ENCODE data around the gene MAP4K3. TPM values are rescaled to one million over a fixed set of nuclear protein-coding genes. Genes with fewer than 3 reads are reported as not detected.
A peak's percentile ranks its signal among the peaks of the same experiment; 100 is the strongest.

The MAP4K3 gene
- total RNA-seq, 2 experiments from 2014 or later, result 12.4 to 17.5 TPM

- Histone ChIP-seq H3K9me3 (ENCODE audit: low read length) (peaks cover 11% of the 10 kb centered on the region), H3K4me3 (ENCODE audit: low read depth, low read length, poor library complexity, severe bottlenecking) (no peak overlapping the region), H3K4me2 (ENCODE audit: low read length) (peak overlapping the region; percentile 21; the same call in 1 of the 2 replicates), H3K9me2 (ENCODE audit: insufficient read depth, low read length) (no peaks in the 10 kb centered on the region), H3K79me2 (ENCODE audit: insufficient read depth, low read depth, low read length) (0 out of 2 replicates have a peak, but pooled peaks cover 7% of the 10 kb centered on the region), H3K27ac (ENCODE audit: low read depth, low read length, poor library complexity, severe bottlenecking) (peak overlapping the region; percentile 17), H4K20me1 (ENCODE audit: insufficient read depth, low read length) (no peaks in the 10 kb centered on the region), H2AFZ (ENCODE audit: low read length) (no peak overlapping the region), H3K36me3 (ENCODE audit: insufficient read depth, low read length) (peaks cover 32% of the 10 kb centered on the region), H3K4me1 (ENCODE audit: insufficient read depth, low read length, poor library complexity, severe bottlenecking) (peaks cover 16% of the 10 kb centered on the region)
- intact Hi-C loops (cut with micrococcal nuclease; ENCODE audit: unreplicated experiment), result loop anchor here (5.0 kb wide), 4 partner anchors 115 to 460 kb away; no protein-coding TSS in a partner anchor
- CTCF ChIA-PET (ENCODE audit: unreplicated experiment), result no interaction called here
- POLR2A ChIA-PET, result interaction anchor here (0.6 to 3.2 kb wide), 14 partner anchors 9 to 1907 kb away, joined by 3 to 14 read pairs (median 4); no protein-coding TSS in a partner anchor
- TF ChIP-seq EZH2phosphoT487 (IDR thresholded peaks at IDR 0.05; ENCODE audit: borderline replicate concordance, low read depth, low read length), result no peak
- no peak for TF ChIP-seq CTCF (conservative IDR thresholded peaks at IDR 0.05; ENCODE audit: low read length)
- BruUV-seq (replicated peaks), result no TSS peak
- DNase-seq (ENCODE audit: low spot score), result peak; percentile 66
Observed at GRCh38 chr2:39377226-39377939, 59.7 kb downstream of the MAP4K3 start.

GRCh38 chr2:39375917-39376316 lies 61.2 kb downstream of the MAP4K3 start:
- DNase-seq (ENCODE audit: low spot score), result no peak
- no peak overlapping the region for H3K27ac ChIP-seq (ENCODE audit: low read depth, low read length, poor library complexity, severe bottlenecking)
- H3K4me1 ChIP-seq (ENCODE audit: insufficient read depth, low read length, poor library complexity, severe bottlenecking), result peaks cover 16% of the 10 kb centered on the region
- no peak for TF ChIP-seq CTCF (conservative IDR thresholded peaks at IDR 0.05; ENCODE audit: low read length)
- no peak for TF ChIP-seq EZH2phosphoT487 (IDR thresholded peaks at IDR 0.05; ENCODE audit: borderline replicate concordance, low read depth, low read length)
- H3K36me3 ChIP-seq (ENCODE audit: insufficient read depth, low read length), result peaks cover 39% of the 10 kb centered on the region
- ChIA-PET POLR2A (interaction anchor here (0.9 to 1.4 kb wide), 2 partner anchors 32 to 314 kb away, joined by 3 to 4 read pairs; no protein-coding TSS in a partner anchor), CTCF (ENCODE audit: unreplicated experiment) (no interaction called here)
- 0 out of 2 replicates have a peak, but pooled peaks cover 7% of the 10 kb centered on the region for H3K79me2 ChIP-seq (ENCODE audit: insufficient read depth, low read depth, low read length)
- no peak overlapping the region for H3K4me3 ChIP-seq (ENCODE audit: low read depth, low read length, poor library complexity, severe bottlenecking)
- H2AFZ ChIP-seq (ENCODE audit: low read length), result no peak overlapping the region
- H3K4me2 ChIP-seq (ENCODE audit: low read length), result no peak overlapping the region
- BruUV-seq (replicated peaks), result no TSS peak
- H3K9me2 ChIP-seq (ENCODE audit: insufficient read depth, low read length), result no peaks in the 10 kb centered on the region
- intact Hi-C loops (cut with micrococcal nuclease; ENCODE audit: unreplicated experiment), result loop anchor here (5.0 kb wide), 4 partner anchors 116 to 461 kb away; no protein-coding TSS in a partner anchor
- peaks cover 15% of the 10 kb centered on the region for H3K9me3 ChIP-seq (ENCODE audit: low read length)
- no peaks in the 10 kb centered on the region for H4K20me1 ChIP-seq (ENCODE audit: insufficient read depth, low read length)
